OCI-M2 (cell line): ENCODE results near the gene CD3D.
"Not testable (repeated sequence)": the region's sequence is repeated elsewhere in the genome, so short reads cannot be mapped to it uniquely, and the experiment has no call there.

ENCODE experiments used
- DNase-seq: peaks from one replicate; lab custom pipeline; 2025; ENCODE audit not compliant: unreplicated experiment; lab: John Stamatoyannopoulos, UW

The CD3D gene

DNA sequence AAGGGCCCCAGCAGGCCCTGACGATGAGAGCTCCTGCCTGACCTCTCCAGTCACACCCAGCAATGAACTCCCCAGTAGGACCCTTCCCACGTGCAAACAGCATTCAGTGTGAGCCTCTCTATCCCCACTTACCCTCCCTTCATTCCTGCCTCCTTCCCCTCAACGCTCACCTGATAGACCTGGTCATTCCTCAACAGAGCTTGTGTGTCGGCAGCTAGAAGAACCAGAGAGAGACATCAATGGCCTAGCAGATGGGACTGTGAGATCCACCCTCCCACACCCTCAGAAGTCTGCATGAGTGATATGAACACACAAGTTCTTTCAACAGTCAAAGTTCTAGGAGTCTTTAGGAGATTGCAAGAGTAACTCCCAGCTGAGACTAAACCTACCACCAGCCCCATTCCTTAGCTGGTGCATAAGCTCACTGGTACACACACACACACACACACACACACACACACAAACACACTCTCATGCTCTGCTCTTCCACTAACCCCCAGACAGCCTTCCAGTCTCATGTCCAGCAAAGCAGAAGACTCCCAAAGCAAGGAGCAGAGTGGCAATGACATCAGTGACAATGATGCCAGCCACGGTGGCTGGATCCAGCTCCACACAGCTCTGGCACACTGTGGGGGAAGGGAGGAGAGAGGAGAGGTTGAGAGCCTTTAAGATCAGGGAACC, 3.1 kb downstream of the CD3D start:
- no peak for DNase-seq

DNA sequence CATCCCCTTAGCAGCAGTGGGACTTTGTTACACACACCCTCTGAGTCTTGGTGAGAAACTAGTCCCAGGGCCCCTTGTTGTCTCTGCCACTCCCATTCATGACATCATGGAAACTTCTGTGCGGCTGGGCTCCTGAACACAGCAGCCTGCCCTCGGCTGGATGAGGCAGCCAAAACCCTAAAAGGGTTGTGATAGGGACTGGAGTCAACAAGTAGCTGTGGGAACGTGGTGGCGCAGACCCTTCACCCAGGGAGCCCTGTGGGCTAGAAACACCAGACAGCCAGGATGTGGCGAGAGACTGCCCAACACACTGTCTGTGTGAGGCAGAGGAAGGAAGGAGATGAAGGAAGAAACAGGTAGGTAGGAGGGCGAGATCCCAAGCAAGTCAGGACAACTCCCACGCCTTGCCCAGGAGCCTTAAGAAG, 3.9 kb downstream of the CD3D start:
- DNase-seq = no peak

DNA sequence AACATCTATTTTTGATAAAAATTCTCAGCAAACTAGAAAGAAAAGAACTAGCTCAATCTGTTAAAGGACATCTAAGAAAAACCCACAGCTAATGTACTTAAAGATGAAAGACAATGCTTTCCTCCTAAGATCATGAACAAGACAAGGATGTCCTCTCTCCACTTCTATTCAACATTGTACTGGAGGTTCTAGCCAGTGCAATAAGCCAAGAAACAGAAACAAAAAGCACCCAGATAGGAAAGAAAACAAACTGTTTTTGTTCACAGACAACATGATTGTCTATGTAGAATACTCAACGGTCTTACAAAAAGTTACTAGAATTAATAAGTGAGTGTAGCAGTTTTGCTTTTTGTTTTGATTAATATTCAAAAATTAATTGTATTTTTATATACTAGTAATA, 7.8 kb downstream of the CD3D start:
- no peak for DNase-seq

DNA sequence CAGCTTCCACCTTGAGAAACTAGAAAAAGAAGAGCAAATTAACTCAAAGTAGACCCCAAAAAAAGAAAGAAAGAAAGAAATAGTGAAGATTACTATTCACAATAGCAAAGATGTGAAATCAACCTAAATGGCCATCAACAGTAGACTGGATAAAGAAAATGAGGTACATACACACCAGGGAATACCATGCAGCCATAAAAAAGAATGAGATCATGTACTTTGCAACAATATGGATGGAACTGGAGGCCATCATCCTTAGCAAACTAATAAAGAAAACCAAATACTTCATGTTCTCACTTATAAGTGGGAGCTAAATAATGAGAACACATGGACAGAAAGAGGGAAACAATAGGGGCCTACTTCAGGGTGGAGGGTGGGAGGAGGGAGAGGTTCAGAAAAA, 13.8 kb downstream of the CD3D start:
- DNase-seq = no peak

DNA sequence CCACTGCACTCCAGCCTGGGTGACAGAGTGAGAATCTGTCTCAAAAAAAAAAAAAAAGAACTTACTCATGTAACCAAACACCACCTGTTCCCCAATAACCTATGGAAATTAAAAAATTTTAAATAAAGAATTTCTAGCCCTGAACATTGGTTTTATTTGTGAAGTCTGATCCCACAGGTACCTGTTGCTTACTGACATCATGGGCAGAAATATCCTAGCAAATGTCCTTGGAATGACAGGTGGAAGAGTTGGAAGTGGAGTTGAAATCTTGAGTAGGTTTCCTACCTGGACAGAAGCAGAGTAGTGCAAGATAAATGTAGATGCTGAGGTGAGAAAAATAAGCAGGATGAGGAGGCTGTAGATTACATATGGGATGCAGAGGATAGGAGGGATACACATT, 17.2 kb downstream of the CD3D start:
- DNase-seq = no peak

DNA sequence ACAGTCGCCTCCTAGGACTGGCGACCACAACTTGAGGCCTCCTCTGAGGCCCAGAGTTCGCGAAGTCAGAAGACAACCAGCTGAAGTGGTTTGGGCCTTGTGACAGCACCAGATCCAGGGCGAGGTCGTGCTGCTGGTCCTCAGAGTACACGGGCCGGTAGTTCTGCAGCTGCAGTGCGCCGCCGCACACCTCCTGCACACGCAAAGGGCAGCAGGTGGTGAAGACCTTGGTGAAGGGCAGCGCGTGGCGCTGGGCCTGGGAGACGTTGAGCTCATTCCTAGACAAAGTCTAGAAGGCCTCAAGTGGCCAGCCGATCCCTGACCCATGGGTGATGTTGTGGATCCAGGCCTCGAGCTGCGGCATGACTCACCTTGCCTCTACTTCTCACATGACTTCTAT, 19.8 kb downstream of the CD3D start:
- DNase-seq = no peak

DNA sequence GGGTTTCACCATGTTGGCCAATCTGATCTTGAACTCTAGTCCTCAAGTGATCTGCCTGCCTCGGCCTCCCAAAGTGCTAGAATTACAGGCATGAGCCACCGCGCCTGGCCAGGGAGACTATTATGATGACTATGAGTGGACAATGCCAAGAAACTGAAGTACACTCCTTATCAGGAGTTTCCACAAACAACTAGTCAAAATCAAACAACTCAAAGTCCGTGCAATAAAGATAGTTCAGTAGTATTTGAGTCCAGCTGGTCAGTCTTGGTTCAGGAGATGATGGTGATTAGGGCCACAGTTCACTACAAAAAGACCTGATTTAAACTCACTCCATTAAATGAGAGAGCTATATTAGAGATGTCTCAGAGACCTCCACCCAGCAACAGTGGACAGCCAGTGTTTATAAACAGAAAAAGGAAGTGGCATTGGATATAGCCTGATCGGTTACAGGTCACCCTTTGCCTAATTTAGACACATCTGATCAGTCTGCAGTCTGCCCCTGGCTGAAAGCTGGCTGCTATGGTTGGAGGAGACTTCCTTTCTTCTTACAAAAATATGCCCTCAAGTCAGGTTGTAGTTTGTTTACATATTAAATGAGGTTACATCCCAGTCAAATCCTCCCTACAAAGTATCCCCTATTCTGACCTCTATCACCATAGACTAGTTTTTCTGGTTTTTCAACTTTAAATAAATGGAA, 21.0 kb downstream of the CD3D start:
- DNase-seq = no peak

DNA sequence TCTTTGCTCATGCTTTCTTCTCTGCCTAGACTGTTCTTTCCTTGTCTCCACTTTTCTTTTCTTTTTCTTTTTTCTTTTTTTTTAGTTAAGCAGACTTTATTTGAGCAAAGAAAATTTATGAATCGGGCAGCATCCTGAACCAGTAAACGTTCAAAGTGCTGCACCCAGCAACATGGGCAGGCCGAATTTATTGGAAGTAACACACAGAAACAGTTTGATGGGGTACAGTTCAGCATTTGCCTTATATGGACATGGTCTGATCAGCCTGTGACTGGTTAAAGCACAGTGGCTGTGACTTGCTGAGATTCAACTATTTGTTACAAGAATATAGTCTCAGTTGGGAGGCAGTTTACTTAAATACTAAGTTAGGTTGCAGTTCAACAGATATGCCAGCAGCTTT, 22.0 kb downstream of the CD3D start:
- DNase-seq = no peak

DNA sequence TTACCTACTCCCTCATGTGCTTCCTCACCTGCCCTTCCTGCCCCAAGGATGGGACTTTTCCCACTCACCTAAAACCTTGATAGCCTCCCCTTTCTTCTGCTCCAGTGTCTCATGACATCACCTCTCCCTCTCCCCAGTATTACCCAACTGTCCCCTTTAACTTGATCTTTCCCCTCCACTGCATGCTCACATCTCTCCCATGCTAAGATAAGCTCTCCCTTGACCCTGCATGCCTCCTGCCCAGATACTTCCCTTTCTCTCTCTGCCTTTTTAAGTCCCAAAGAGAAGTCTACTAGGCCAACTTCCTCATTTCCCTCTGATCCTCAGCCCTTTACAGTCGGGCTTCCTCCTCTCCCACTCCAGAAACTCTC, 23.2 kb downstream of the CD3D start:
- no peak for DNase-seq

DNA sequence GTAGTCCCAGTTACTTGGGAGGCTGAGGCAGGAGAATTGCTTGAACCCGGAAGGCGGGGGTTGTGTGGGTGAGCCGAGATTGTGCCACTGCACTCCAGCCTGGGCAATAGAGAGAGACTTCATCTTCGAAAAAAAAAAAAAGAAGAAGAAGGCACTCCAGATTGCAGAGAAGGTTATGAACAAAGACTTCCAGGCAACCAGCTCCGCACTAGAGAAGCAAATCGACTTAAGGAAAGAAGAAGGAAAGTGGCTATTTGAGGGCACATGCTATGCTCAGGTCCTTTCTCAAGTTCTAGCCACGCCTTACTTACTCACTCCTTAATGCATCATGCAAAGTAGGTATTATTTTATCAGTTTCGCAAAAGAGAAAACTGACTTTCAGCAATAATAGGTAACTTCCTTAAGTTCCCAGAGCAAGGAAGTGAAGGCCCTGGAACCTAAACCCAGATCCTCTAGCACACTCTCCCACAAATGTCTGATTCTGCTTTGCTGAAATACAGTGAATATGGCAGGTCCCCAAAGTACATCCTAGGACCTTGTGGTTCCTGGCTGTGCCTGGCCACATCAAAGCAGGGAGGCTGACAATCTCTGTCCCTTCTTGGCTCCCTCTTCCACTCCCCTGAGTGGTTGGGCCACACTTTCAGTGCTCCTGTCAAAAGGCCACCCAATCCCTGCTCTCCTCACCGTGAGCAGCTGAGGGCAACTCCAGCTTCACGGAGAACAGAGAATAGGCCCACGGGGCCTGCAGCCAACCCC, 23.7 kb downstream of the CD3D start:
- DNase-seq = no peak

DNA sequence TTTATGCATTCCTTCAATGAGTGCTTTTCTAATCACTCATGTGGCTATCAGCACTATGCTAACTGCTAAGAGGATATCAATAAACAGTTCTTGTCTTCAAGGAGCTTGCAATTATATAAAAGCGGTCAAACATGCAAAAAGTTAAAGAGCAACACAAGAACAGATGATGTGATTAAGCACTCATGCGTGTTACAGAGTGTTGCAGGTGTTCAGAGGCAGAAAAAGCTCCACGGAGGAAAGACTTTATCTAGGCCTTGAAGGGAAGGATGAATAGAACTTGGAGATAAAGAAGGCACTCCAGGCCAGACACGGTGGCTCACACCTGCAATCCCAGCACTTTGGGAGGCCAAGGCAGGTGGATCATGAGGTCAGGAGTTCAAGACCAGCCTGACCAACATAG, 24.4 kb downstream of the CD3D start:
- DNase-seq = no peak

DNA sequence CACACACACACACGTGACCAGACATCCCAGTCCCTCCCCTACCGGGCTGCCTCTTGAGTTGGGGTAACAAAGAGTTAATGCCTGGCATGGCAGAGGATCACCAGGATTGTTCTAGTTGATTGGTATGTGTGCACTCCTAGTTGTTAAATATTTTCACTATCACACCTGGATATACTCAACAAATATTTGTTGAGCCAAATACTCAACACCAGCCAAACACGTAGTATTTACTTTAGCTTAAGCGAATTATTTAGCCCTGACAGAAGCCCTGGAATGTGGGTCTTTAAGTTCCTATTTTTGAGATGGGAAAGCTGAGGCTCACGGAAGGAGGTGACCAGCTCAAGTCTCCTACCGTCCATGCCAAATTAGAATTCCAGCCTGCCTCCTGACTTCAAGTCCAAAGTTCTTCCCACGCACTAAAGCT, 27.5 kb downstream of the CD3D start:
- DNase-seq = no peak

DNA sequence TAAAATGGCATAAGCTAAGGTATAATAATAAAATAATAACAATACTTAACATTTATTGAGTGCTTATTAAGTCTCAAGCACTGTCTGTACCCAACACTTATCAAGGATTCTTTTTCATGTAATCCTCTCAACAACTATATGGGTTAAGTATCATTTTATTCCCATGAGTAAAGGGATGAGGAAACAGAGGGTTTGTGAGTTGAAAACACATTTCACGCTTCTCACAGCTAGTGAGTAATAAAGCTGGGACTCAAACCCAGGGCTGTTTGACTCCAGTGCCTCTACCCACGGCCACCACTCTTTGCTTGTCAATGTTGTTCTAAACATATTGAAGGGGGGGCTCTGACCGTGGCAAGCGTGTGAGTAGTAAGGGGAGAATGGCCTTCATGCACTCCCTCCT, 29.3 kb downstream of the CD3D start:
- no peak for DNase-seq

DNA sequence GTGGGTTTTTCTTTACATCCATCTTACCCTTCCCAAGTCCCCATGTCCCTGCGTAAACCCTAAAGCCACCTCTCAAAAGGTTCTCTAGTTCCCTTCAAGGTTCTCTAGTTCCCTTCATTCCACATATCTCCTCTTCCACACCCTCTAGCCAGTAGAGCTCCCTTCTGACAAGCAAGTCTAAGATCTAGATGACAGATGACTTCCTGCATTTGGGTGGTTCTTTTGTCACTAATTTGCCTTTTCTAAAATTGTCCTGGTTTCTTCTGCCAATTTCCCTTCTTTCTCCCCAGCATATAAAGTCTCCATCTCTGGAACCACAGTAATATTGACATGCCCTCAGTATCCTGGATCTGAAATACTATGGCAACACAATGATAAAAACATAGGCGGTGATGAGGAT, 30.2 kb downstream of the CD3D start:
- no peak for DNase-seq

DNA sequence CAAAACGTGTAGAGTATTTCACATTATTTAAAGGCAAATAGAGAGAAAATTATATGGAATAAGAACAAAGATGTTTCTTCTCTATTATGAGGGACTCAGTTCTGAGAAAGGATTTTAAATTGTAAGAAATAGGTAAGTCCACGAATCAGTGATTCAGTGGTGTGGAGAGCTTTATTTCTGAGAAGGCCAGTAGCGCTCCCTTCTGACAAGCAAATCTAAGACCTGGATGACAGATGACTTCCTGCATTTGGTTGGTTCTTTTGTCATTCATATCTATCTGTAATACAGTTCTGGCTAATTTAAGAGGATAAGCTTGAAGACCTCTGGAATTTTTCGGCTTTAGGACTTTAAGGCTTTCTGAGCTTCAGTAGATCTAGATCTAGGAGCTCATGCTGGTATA, 31.0 kb downstream of the CD3D start:
- no peak for DNase-seq

DNA sequence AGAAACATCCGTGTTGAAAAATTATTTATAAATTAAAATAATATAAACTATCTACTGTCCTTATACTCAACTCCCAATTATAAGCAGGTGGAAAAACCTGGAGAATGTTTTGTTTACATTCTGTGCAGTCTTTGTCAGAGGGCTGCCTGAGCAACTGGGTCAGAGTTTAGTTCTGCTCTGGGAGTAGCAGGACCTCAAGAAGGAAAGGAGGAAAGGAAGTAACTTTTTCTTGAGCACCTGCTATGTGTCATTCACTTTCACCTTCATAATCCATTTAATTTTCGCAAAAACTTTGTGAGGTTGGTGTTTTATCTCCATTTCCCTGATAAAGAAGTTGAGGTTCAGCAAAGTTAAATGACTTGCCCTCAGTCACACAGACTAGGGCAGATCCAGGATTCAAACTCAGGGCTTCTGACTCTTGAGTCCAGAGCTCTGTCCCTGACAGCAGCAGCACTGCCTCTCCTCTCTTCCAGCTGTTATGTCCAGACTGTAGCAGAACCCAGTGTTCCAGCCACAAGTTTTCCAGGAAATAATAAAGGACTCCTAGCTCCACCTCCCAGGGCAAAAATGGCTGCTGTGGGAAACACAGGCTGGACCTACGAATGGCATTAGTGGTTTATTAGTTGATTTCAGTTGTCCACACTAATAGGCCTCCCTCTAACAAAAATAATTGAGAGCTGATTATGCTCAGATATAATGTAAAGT, 31.6 kb downstream of the CD3D start:
- no peak for DNase-seq

DNA sequence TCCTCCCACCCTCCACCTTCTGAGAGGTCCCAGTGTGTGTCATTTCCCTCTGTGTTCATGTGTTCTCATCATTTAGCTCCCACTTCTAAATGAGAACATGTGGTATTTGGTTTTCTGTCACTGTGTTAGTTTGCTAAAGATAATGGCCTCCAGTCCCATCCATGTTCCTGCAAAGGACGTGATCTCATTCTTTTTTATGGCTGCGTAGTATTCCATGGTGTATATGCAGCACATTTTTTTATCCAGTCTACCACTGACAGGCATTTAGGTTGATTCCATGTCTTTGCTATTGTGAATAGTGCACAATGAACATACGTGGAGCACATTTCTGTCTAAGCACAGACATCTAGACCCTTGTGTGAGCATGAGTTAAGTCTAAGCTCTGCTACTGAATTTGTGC, 32.2 kb downstream of the CD3D start:
- no peak for DNase-seq

DNA sequence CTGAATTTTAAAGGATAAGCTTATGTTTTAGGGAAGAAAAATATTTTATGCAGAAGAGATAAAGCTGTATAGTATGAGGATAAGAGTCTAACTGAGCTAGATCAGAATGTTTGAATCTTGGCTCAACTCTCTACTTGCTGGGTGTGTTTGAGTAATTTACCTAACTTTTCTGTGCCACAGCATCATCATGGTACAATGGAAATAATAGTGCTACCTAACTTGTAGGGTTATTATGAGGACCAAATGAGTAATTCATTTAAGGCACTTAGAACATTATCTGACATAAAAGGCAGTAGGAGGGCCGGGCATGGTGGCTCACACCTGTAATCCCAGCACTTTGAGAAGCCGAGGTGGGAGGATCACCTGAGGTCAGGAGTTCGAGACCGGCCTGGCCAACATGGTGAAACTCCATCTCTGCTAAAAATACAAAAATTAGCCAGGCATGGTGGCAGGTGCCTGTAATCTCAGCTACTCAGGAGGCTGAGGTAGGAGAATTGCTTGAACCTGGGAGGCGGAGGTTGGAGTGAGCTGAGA, 33.4 kb downstream of the CD3D start:
- not testable (repeated sequence) for DNase-seq

DNA sequence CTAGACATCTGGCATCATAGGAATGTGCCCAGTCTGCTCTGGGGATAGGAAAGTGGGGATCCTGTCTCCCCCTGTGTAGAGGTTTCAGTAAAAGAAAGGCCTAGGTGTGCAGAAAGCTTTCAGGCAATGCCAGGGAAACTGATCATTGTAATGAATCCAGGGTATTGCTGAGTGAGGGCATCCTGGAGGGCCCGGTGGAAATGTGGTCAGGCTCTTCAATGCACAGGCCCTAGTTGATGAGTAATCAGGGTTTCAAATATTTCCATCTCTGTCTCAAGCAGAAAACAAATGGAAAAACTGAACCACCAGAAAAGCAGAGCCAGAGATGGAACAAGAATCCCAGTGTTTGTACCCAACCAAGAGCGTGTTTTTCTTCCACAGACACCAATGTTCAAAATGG, 35.9 kb downstream of the CD3D start:
- no peak for DNase-seq

DNA sequence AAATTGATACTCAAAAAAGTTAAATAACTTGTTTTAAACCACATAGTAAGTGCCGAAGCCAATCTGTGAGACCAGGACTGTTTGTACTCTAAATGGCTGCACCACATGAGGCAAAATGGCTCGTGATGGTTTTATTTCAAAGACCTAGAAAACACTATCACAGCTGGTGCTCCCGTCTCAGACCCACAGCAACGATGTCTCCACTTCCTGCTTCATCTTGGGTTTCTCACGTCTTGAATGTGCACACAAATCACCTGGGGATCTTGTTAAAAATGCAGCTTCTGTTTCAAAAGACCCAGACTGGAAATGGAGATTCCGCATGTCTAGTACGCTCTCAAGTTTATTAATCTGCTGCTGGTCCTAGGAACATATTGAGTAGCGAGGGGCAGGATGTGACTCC, 36.8 kb downstream of the CD3D start:
- DNase-seq = no peak

DNA sequence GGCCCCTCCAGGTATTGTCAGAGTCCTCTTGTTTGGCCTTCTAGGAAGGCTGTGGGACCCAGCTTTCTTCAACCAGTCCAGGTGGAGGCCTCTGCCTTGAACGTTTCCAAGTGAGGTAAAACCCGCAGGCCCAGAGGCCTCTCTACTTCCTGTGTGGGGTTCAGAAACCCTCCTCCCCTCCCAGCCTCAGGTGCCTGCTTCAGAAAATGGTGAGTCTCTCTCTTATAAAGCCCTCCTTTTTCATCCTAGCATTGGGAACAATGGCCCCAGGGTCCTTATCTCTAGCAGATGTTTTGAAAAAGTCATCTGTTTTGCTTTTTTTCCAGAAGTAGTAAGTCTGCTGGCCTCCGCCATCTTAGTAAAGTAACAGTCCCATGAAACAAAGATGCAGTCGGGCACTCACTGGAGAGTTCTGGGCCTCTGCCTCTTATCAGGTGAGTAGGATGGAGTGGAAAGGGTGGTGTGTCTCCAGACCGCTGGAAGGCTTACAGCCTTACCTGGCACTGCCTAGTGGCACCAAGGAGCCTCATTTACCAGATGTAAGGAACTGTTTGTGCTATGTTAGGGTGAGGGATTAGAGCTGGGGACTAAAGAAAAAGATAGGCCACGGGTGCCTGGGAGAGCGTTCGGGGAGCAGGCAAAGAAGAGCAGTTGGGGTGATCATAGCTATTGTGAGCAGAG, 37.8 kb downstream of the CD3D start, which contains the start of gene CD3E:
Gene CD3E (plus strand): TSS at position 163 of the 681 bp plus-strand sequence. CDS start 223 bp downstream, at position 386.
- no peak for DNase-seq
